NCI-H446 (cell line): ENCODE measurements around the gene MARVELD3.

ENCODE experiments used
- DNase-seq, 2 experiments: peaks; one replicate each; lab custom pipeline; 2025; lab: John Stamatoyannopoulos, UW

MARVELD3 gene

DNA sequence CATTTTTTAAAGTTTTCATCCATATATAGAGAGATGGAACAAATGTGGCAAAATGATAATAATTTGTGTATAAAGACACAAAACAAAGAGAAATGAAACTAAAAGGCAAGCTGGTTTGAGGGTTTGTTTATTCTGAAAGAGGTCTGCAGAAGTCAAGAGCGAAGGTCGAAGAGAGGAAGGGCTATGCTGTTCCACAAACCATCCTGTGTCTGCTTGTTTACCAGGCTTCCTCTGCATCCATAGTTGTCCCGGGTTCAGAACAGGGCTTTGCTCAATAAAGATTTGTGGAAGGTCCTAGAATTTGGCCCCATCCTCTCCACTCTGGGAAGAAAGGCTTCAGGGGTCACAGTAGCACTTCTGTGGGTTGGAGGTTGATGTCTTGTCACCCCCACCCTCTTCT lies 2.4 kb upstream of the MARVELD3 start:
- DNase-seq = no peak

DNA sequence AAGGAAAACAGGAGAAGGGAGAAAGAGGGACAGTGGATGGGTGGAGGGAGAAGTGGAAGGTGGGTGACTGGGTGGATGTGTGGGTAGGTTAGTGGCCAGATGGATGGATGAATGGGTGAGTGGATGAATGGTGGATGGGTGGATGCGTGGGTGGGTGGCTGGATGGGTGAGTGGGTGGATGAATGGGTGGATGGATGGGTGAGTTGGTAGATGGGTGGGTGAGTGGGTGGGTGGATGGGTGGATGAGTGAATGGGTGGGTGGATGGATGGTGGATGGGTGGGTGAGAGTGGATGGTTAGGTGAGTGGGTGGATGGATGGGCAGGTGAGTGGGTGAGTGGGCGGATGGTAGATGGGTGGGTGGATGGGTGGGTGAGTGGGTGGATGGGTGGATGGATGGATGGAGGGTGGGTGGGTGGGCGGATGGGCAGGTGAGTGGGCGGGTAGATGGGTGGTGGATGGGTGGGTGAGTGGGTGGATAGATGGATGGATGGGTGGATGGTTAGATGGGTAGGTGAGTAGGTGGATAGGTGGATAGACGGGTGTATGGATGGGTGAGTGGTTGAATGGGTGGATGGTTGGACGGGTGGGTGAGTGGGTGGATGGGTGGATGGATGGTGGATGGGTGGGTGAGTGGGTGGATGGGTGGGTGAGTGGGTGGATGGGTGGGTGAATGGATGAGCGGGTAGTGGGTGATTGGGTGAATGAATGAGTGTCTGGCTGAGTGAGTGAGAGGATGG lies 702 bp upstream of the MARVELD3 start:
- DNase-seq = no peak

GRCh38 chr16:71626858-71627213 lies 852 bp downstream of the MARVELD3 start:
- DNase-seq = no peak

DNA sequence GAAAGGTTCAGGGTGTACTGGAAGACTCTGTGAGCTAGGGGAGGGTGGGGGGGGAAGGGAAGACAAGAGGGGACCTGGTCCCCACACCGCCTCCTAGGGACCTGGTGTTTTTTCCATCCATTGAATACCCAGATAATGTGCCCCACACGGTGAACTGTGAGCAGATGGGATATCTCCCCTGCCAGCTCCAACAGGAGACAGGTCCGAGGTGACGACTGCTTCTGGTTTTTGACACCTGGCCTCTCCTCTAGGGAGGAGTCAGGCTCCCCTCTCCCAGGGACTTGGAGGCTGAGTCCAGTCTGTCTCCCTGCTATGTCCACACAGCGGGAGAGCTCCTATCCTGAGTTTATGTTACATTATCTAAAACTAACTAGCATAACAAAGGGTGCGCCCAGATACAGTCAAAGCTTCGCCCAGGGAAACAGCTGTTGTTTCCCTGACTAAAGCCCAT lies 1.8 kb downstream of the MARVELD3 start:
- no peak for DNase-seq

DNA sequence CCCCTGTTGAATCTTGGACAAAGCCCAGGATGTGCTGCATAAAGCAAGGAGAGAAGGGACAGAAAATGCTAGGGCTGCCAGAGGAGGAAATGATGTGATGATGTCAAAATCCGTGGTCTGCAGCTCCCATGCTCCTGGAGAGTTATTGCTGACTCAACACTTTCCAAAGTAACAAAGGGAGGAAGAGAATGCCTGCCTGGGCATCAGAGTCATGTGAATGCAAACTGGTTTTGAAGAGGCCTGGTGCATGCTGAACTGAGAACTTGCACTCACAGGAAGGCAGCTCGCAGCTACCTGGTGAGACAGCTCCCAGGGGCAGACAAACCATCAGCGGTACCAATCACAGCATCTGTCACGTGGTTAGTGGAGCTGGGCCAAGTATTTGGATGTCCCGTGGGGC lies 2.8 kb downstream of the MARVELD3 start:
- DNase-seq = no peak

GRCh38 chr16:71629278-71630016 lies 3.5 kb downstream of the MARVELD3 start:
- DNase-seq = no peak

DNA sequence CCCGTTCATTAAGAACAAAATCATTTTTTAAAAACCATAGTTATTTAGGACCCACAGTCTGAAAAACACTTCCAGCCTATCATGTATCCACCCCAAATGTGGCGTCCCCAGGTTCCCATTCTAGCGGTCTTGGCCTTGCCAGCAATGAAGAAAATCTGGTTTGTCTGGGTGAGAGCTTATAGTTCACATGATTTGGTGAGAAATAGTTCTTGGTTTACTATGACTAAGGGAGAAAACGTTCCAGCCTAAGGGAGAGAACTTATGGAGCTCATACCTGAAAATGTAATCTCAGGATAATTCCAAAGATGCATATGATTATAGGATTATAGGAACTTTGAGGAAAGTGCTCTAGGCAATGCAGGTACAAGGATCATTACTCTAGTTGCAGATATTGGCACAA lies 4.8 kb downstream of the MARVELD3 start:
- DNase-seq = no peak

DNA sequence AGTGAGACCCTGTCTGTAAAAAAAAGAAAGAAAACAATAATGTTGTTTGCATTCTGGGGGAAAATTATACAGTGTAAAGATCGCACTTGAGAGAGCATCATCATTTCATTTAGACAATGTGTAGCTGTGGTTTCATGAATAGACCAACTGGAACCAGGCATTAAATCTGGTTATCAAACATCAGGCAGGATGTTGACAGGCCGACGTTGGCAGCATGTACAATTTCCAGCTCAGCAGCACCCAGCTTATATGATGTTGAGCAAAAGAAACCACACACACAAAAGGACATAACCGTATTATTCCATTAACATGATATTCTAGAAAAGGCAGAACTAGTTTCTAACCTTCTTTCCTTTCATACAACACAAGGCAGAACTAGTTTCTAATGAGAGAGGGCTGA lies 5.8 kb downstream of the MARVELD3 start:
- no peak for DNase-seq

DNA sequence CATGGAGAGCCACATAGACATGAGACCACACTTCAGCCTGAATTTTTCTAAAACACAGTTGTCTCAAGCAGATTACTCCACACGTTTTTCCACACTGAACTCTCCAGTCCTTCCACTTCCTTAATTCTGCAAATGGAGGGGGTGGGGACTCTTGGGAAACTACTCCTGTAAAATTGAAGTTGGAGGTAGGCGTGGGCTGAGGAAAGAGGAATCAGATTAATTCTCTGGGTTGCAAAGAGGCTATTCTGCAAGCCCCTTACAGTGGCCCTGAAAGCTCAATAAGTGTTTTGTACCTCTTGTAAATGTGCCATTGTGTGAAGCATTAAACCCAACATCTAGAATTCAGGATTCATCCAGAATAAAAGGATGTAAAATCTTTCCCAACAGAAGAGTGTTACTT lies 9.6 kb downstream of the MARVELD3 start:
- DNase-seq = no peak

DNA sequence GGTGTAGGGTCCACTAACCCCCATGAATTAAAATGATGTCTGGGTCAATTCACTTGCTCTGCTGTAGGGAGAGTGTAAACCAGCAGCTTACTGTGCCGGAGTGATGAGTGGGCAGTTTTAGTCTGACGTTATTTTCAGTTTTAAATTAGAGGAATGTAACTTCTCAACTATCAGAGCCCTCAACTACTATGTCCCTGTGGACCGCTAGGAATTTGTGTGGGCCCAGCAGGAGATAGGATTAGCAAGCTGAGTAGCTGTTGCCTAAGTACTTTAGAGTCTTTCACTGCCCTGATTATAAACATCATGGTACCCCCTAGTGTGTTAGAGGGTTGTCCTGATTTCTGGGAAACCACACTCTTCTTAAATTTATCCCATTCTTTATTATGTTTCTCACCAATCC lies 11.4 kb downstream of the MARVELD3 start:
- DNase-seq = no peak

DNA sequence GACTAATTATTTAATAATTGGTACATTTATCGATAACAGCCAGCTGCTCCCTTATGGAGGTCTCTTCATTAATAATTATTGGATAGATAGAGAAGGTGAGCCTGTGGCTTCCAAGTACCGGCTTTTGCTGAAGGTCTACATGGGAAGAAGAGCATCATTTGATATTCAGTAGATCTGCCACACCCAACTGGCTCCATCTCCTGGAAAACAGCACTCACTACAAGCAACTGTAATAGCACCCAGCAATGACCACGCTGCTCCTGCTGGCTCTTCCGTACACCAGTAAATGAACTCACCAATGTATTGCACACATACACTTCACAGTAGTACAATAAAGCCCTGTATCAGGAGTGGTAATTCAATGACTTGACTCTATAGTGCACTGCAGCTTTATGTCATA lies 19.5 kb downstream of the MARVELD3 start:
- no peak for DNase-seq

DNA sequence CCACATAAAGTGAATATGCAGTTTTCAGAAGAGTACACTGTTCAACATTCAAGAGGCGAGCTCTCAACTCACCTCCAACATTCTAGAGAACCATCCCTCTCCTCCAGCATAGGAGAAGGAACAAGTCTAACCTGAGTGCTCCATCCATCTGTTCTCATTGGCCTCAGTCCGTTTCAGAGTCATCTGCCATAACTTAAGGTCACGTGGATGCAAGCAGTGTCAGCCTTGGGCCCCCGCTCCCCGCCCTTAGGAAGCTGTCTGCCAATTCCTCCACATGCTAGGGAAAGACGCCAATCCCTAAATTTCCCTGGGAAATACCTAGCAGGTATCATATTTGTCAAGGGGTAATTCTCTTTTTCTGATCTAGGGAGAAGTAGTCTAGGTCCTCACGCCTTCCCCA lies 21.4 kb downstream of the MARVELD3 start:
- DNase-seq = no peak

GRCh38 chr16:71648162-71648561 lies 22.2 kb downstream of the MARVELD3 start:
- no peak for DNase-seq

- DNase-seq = no peak
Measured at GRCh38 chr16:71648921-71649320, 22.9 kb downstream of the MARVELD3 start.

- no peak for DNase-seq
Measured at GRCh38 chr16:71649704-71650103, 23.7 kb downstream of the MARVELD3 start.

GRCh38 chr16:71658771-71659170 lies 32.8 kb downstream of the MARVELD3 start:
- DNase-seq = no peak

- DNase-seq = no peak
Measured at GRCh38 chr16:71659471-71659870, 33.5 kb downstream of the MARVELD3 start.

GRCh38 chr16:71666264-71666663 lies 40.3 kb downstream of the MARVELD3 start:
- DNase-seq = no peak

- DNase-seq = no peak
Measured at GRCh38 chr16:71666928-71667707, 41.1 kb downstream of the MARVELD3 start.

- no peak for DNase-seq
Measured at GRCh38 chr16:71669926-71670536, 44.0 kb downstream of the MARVELD3 start.

GRCh38 chr16:71670537-71670936 lies 44.6 kb downstream of the MARVELD3 start:
- no peak for DNase-seq

DNA sequence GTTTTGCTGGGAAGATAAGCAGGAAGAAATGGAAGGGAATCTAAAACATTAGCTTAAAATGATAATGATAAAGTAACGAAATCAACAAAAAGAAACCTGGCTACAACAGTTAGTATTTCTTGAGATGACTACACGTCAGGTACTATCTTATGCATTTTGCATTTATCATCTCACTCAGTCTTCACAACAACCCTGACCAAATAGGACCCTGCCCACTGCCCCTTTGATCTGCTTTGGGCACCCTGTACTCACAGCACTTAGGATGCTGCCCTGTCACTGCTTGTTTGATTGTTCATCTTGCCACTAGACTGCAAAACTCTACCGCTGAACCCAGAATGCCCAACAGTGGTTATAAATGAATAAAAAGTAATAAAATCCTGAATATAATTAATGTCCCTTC lies 45.2 kb downstream of the MARVELD3 start:
- DNase-seq = no peak
